GF-D8 (cell line): ENCODE measurements around the gene FNDC3A.
"Not testable (repeated sequence)": the region's sequence is repeated elsewhere in the genome, so short reads cannot be mapped to it uniquely, and the experiment has no call there.

Experiments
- DNase-seq: peaks from one replicate; lab custom pipeline; 2025; lab: John Stamatoyannopoulos, UW

Gene FNDC3A

GRCh38 chr13:49042476-49042875, 66.8 kb downstream of the FNDC3A start:
- DNase-seq = no peak

DNA sequence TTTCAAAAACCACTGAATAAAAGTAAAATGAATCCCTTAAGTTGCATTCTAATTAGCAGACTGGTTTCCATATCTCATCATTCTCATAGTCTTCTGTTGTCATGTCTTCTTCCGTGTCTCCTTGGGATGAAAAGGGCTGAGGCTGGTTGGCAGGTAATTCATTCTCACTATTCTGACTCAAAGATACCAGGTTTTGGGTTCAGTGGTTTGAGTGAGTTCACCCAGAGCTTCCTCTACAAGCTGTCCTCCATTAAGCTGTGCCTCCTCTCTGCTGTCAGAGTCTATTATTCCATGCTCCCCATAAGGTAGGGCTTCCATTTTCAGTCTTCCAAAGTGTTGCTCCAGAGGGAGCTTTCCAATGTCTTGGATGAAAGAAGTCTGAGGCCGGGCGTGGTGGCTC, 68.3 kb downstream of the FNDC3A start:
- no peak for DNase-seq

DNA sequence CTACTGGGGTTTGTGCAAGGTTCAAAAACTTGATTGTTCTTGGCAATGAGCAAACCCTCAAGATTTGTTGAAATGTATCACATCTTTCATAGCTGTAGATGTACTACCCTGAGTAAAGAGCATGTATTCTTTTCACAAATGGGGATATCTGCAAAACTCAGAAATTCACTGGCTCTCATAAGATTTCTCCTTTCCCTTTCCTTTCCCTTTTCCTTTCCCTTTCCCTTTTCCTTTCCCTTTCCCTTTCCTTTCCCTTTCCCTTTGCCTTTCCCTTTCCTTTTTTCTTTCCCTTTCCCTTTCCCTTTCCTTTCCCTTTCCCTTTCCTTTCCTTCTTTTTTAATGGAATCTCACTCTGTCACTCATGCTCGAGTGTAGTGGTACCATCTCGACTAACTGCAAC, 69.1 kb downstream of the FNDC3A start:
- DNase-seq = no peak

DNA sequence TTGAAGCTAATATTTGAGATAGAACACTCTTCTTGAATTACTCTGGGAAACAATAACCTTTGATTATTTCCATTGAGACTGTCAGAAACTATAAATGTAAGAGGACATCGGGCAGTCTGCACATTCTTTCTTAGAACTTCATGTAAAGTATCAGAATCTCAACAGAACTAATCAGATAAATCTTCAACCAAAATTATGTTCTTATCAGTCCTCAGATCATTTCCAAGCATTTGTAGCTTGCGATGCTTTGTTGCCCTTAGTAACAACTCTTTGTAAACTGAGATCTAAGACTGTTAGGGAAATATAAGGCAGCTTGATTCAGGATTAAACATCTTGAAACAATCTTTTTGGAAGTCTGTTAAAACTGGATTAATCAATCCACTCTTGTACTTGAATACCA, 70.3 kb downstream of the FNDC3A start:
- no peak for DNase-seq

DNA sequence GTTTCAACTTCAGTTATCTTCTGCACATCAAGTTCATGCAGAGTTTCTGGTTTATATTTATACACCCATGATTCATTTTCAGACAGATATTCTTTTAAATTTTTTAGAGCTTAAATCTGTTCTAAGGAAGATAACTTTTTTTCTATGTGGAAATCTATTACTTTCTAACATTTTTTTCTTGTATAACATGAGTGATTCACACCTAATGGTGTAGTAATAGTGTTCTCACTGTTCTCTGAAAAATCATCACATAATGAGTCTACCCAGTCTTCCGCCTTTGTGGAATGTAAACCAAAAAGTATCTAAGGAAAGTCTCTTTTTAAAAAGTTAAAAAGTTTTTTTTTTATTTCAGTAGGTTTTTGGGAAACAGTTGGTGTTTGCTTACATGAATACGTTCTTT, 70.8 kb downstream of the FNDC3A start:
- DNase-seq = no peak

- DNase-seq = no peak
Measured at GRCh38 chr13:49052813-49053212, 77.1 kb downstream of the FNDC3A start.

DNA sequence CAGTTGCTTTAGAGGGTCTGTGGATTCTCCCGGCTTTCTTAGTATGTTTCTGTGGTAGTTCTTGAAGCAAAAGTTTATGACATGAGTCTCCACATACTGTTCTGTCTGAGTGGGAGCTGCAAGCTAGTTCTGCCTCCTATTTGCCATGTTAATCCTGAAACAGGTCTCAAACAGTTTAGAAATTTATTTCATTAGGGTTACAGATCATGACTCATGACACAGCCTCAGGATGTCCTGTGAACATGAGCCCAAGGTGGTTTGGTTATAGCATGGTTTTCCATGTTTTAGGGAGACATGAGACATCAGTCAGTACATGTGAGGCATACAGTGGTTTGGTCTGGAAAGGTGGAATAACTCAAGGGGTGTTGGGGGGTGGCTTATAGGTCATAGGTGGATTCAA, 77.5 kb downstream of the FNDC3A start:
- DNase-seq = no peak

DNA sequence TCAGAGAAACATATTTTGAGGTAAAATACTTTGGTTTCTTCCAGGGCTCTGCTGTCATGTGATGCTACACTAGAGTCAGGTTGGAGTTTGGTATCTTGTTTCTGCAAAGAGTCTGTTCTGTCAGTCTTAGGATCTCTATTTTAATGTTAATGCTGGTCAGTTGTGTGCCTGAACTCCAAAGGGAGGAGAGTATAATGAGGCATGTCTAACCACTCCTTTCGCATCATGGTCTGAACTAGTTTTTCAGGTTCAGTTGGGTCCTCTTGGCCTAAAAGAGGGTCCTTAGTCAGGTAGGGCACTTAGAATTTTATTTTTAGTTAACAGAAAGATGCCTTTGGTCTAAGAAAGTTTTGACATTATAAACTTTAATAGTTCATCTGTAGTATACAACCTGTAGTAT, 78.2 kb downstream of the FNDC3A start:
- no peak for DNase-seq

DNA sequence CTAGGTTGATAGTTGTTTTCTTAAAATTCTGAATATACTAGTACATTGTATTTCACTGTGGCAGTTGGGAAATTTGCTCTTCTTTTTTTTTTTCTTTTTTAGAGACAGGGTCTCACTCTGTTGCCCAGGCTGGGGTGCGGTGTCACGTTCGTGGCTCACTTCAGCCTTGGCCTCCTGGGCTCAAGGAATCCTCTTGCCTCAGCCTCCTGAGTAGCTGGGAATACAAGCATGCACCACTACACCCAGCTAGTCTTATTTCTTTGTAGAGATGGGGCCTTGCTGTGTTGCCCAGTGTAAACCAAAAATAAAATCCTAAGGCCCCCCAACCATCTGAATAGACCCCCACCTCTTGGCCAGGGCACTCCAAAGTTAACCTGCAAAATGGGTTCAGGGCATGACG, 79.3 kb downstream of the FNDC3A start:
- DNase-seq = no peak

GRCh38 chr13:49057176-49057575, 81.5 kb downstream of the FNDC3A start:
- no peak for DNase-seq

- no peak for DNase-seq
Measured at GRCh38 chr13:49058761-49059160, 83.0 kb downstream of the FNDC3A start.

DNA sequence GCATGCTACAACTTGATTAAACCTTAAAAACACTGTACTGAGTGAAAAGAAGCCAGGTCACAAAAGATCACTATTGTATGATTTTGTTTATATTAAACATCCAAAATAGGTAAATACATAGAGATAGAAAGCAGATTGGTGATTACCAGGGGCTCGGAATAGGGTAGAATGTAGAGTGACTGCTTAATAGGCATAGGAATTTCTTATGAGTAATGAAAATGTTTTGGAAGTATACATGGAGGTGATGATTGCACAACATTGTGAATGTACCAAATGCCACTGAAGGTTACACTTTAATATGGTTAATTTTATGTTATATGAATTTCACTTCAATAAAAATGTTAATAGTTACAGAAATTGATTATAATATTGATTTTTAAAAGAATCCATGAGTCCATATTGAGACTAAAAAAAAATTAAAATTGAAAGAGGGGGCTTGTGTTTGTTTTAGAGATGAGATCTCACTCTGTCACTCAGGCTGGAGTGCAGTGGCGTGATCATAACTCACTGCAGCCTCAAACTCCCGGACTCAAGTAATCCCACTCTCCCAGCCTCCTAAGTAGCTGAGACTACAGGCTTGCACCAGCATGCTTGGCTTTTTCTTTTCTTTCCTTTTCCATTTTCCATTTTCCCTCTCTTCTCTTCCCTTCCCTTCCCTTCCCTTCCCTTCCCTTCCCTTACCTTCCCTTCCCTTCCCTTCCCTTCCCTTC, 85.1 kb downstream of the FNDC3A start:
- DNase-seq = no peak

DNA sequence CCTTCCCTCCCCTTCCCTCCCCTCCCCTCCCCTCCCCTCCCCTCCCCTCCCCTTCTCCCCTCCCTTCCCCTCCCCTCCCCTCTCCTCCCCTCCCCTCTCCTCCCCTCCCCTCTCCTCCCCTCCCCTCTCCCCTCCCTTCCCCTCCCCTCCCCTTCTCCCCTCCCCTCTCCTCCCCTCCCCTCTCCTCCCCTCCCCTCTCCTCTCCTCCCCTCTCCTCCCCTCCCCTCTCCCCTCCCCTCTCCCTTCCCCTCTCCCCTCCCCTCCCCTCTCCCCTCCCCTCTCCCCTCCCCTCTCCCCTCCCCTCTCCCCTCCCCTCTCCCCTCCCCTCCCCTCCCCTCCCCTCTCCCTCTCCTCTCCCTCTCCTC, 85.7 kb downstream of the FNDC3A start:
- DNase-seq = not testable (repeated sequence)

DNA sequence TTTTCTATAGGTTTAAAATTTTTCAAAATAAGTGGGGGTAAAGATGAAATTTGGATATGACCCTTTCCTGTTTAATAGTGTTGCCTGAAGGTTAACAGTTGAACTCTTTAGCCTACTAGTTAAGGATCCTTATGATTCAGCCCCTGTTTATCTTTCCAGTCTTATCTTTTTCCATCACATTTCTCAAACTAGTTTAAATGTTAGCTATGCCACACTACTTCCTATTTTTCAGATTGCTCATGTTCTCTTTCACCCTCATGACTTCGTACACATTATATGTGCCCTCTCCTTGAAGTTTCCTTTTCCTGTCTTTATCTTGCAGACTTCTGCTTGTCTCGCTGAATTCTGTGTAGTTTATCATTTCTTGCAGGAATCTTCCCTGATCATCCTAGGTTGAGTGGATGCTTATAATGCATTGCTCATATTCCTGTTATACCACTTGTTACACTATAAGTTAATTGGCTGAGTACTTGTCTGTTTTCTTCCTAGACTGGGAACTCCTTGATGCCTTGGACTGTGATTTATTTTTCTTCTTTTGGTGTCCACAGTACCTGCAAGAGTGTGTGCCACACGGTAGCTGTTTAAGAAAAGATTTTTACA, 86.7 kb downstream of the FNDC3A start:
- DNase-seq = peak; percentile 87

- no peak for DNase-seq
Measured at GRCh38 chr13:49063011-49063410, 87.3 kb downstream of the FNDC3A start.

GRCh38 chr13:49063497-49063896, 87.8 kb downstream of the FNDC3A start:
- DNase-seq = no peak

- DNase-seq = no peak
Measured at GRCh38 chr13:49064476-49064875, 88.8 kb downstream of the FNDC3A start.

GRCh38 chr13:49066856-49067255, 91.1 kb downstream of the FNDC3A start:
- no peak for DNase-seq

DNA sequence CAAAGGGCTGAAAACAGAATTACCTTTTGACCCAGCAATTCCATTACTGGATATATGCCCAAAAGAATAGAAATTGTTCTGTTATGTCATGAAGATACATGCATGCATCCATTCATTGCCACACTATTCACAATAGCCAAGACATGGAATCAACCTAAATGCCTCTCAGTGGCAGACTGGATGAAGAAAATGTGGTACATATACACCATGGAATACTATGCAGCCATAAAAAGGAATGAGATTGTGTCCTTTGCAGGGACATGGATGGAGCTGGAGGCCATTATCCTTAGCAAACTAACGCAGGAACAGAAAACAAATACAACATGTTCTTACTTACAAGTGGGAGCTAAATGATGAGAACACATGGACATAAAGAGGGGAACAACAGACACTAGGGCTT, 92.8 kb downstream of the FNDC3A start:
- not testable (repeated sequence) for DNase-seq

DNA sequence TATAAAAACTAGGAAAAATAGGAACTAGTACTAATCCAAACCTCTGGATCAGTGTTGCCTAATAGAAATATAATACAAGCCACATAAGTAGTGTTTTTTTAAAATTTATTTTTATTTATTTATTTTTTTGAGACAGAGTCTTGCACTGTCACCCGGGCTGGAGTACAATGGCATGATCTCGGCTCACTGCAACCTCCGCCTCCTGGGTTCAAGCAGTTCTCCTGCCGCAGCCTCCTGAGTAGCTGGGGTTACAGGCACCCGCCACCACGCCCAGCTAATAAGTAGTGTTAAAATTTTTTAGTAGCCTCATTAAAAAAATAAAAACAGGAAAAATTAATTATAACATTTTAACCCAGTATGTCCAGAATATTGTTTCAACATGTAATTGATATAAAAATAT, 94.3 kb downstream of the FNDC3A start:
- DNase-seq = not testable (repeated sequence)

DNA sequence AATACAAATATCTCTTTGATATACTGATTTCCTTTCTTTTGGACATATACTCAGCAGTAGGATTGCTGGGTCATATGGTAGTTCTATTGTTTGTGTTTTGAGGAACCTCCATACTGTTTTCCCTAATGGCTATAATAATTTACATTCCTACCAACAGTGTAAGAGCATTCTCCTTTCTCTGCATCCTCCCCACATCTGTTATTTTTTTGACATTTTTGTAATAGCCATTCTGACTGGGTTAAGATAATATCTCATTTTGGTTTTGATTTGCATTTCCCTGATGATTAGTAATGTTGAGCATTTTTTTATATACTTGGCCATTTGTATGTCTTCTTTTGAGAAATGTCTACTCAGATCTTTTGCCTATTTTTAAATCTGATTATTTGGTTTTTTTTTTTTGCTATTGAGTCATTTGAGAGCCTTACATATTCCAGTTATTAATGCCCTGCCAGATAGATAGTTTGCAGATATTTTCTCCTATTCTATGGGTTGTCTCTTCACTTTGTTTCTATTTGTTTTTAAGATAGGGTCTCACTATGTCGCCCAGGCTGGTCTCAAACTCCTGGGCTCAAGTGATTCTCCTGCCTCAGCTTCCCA, 95.7 kb downstream of the FNDC3A start:
- no peak for DNase-seq

DNA sequence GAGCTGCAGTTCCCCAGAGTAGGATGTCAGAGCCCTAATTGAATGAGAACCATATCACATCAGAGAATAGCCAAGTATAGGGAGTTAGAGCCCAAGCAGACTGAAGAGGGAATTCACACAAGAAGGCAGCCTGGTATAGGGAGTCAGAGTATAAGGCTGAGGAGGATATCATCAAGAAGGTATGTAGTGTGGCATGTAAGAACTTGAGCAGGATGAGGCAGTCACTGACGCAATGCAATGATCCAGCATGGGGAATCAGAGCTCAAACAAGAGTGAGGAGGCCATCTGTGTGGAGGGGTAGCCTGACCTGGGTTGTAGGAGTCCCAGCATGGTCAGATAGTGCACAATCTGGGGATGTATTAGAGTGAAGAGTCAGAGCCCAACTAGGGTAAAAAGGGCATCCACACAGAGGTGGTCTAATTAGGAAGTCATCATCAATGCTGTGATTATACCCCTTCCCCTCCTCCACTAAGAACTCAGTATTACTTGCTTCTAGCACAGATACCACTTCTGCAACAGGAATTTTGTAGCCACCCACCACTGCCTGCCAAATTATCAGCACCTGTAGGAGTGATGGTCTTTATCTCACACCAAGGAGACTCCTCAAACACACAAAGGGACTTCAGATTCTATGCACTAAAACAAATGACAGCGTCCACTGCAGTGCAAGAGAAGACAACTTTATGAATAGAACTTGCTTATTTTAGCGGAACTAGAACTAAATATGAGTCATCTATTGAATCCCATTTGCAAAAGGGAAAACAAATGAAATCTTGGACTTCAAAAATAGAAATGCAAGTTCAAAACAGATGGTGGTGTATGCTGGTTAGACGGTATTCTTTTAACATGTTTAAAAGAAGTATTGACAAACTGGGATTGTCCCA, 107.2 kb downstream of the FNDC3A start:
- DNase-seq = no peak

- no peak for DNase-seq
Measured at GRCh38 chr13:49084961-49085360, 109.2 kb downstream of the FNDC3A start.
